Panc1 (cell line): Measurements from ENCODE around the gene TGFBR1. TPM values are rescaled to one million over a fixed set of nuclear protein-coding genes. Genes with fewer than 3 reads are reported as not detected.

Experiments used
- ATAC-seq: fragments of 200-7000 bp; cut with Tn5 transposase; 2 replicates; pipeline ENCODE4 v1.9.1; 2020; ENCODE audit warnings: mild to moderate bottlenecking, moderate library complexity
- BruUV-seq: library from RNA; stranded (reverse); fragments of 400-500 nt; replicated peaks from 2 replicates; lab custom pipeline; 2021; lab: Mats Ljungman, UMichigan
- CTCF ChIA-PET: fragments of 300-600 bp; sonication (Branson Sonifier 250); formaldehyde crosslinking; loops from one replicate; lab custom pipeline; 2022; ENCODE audit warnings: antibody characterized with exemption; lab: Charles Lee
- POLR2A ChIA-PET: fragments of 300-600 bp; sonication (Branson Sonifier 250); formaldehyde crosslinking; loops from one replicate; lab custom pipeline; 2022; ENCODE audit warnings: antibody characterized with exemption; lab: Charles Lee
- DNase-seq: peaks from one replicate; pipeline ENCODE4 v3.0.0-alpha.2; 2010; ENCODE audit warnings: low read depth, low spot score
- H3K27ac ChIP-seq: 2 replicates; pipeline ENCODE4 v1.5.1; 2011; ENCODE audit warnings: mild to moderate bottlenecking, low read length, inconsistent platforms
- H3K27me3 ChIP-seq: fragments of 200-500 bp; sonication (Bioruptor generic); 2 replicates; pipeline ENCODE4 v1.6.0; 2014; ENCODE audit warnings: low read length, inconsistent platforms; ENCODE audit not compliant: control insufficient read depth, insufficient read depth
- H3K36me3 ChIP-seq: fragments of 200-500 bp; sonication (Bioruptor generic); 2 replicates; pipeline ENCODE4 v1.5.1; 2014; ENCODE audit warnings: inconsistent platforms, mild to moderate bottlenecking, low read length, moderate library complexity; ENCODE audit not compliant: control insufficient read depth, insufficient read depth
- H3K4me1 ChIP-seq: 2 replicates; pipeline ENCODE4 v1.5.1; 2011; ENCODE audit warnings: inconsistent platforms, mild to moderate bottlenecking, low read length, moderate library complexity; ENCODE audit not compliant: control insufficient read depth, insufficient read depth
- H3K4me3 ChIP-seq, 2 experiments: 2 replicates each; pipeline ENCODE4 v1.5.1; 2011 to 2012; ENCODE audit warnings: low read depth in 2 of 2, low read length in 2 of 2, mild to moderate bottlenecking in 2 of 2, inconsistent platforms in 1 of 2, moderate library complexity in 1 of 2
- H3K9me3 ChIP-seq: fragments of 200-500 bp; sonication (Bioruptor generic); 2 replicates; pipeline ENCODE4 v1.5.1; 2014; ENCODE audit warnings: low read depth, mild to moderate bottlenecking, inconsistent platforms, low read length, moderate library complexity; ENCODE audit not compliant: control insufficient read depth, insufficient read depth
- CTCF ChIP-seq: fragments of 450-650 bp; IDR thresholded peaks from 2 replicates; pipeline ENCODE4 v1.5.1; 2017; ENCODE audit warnings: mild to moderate bottlenecking
- POLR2AphosphoS5 ChIP-seq: IDR thresholded peaks from 2 replicates; pipeline ENCODE4 v1.6.1; 2012; ENCODE audit warnings: mild to moderate bottlenecking, low read depth, low read length, moderate library complexity
- REST ChIP-seq, 2 experiments: IDR thresholded peaks; 2 replicates each; pipeline ENCODE4 v1.6.1; 2011 to 2012; ENCODE audit warnings: low read depth in 2 of 2, control low read depth in 1 of 2, low read length in 1 of 2, mild to moderate bottlenecking in 1 of 2, moderate library complexity in 1 of 2; ENCODE audit not compliant: insufficient read depth in 1 of 2
- SIN3A ChIP-seq: IDR thresholded peaks from 2 replicates; pipeline ENCODE4 v1.6.1; 2012; ENCODE audit warnings: low read depth, mild to moderate bottlenecking, low read length, moderate library complexity, borderline replicate concordance; ENCODE audit not compliant: insufficient read depth
- TCF7L2 ChIP-seq: IDR thresholded peaks from 2 replicates; pipeline ENCODE4 v1.6.1; 2011; ENCODE audit warnings: mild to moderate bottlenecking, low read depth, low read length, inconsistent platforms
- in situ Hi-C: cut with HindIII; loops from 2 replicates; pipeline ENCODE4 v1.10.0; 2016; ENCODE audit warnings: low sequenced_read_pairs, low pct_unique_long_range_greater_than_20kb
- intact Hi-C: fragments of 100-400 bp; cut with micrococcal nuclease; formaldehyde crosslinking; loops from one replicate; pipeline ENCODE4 v1.10.0; 2022; ENCODE audit not compliant: unreplicated experiment
- total RNA-seq: library from RNA; stranded (reverse); gene quantifications from one replicate; pipeline ENCODE4 v1.2.1, GENCODE V29; 2021; ENCODE audit not compliant: unreplicated experiment

TGFBR1 gene
- total RNA-seq, 1 experiment from 2014 or later: 22.2 TPM

GRCh38 chr9:99184110-99184474 is 79.2 kb downstream of the TGFBR1 start:
- Histone ChIP-seq H3K27ac (no peak overlapping the region), H3K4me1 (no peaks in the 10 kb centered on the region), H3K9me3 (no peaks in the 10 kb centered on the region), H3K27me3 (peaks cover 4% of the 10 kb centered on the region), H3K4me3 (no peak overlapping the region), H3K36me3 (no peaks in the 10 kb centered on the region)
- no peak for DNase-seq
- ChIA-PET CTCF (no interaction called here), POLR2A (no interaction called here)
- BruUV-seq: no TSS peak
- TF ChIP-seq SIN3A (no peak), POLR2AphosphoS5 (no peak), CTCF (no peak), REST (IDR thresholded peaks at IDR 0.05; ENCODE audit: insufficient read depth in 1 of 2, low read depth in 2 of 2, low read length in 1 of 2) (no peak), TCF7L2 (no peak)
- intact Hi-C loops (loop anchor here (10.0 kb wide), 1 partner anchor 621 kb away; no protein-coding TSS in a partner anchor), in situ Hi-C loops (no loop called here)
- 0 out of 2 replicates have a peak, but pooled peaks have one; percentile 22 for ATAC-seq

- Histone ChIP-seq H3K4me1 (no peaks in the 10 kb centered on the region), H3K27ac (no peak overlapping the region), H3K27me3 (peaks cover 4% of the 10 kb centered on the region), H3K36me3 (no peaks in the 10 kb centered on the region), H3K9me3 (no peaks in the 10 kb centered on the region), H3K4me3 (peak overlapping the region; percentile 26 to 59)
- in situ Hi-C loops: no loop called here
- no TSS peak for BruUV-seq
- ATAC-seq: peak; percentile 94
- POLR2A ChIA-PET: no interaction called here
- intact Hi-C loops: loop anchor here (10.0 kb wide), 1 partner anchor 620 kb away; no protein-coding TSS in a partner anchor
- CTCF ChIA-PET: no interaction called here
- no peak for TF ChIP-seq REST (IDR thresholded peaks at IDR 0.05; ENCODE audit: insufficient read depth in 1 of 2, low read depth in 2 of 2, low read length in 1 of 2)
- peak; percentile 86 for TF ChIP-seq CTCF
- peak; percentile 54 for DNase-seq
Observed at GRCh38 chr9:99184475-99185347, 79.8 kb downstream of the TGFBR1 start.
